ENCODE results near the gene SRI.

- TF ChIP-seq ATF3 (IDR thresholded peaks at IDR 0.05), result no peak
- TF ChIP-seq ZBTB33 (IDR thresholded peaks at IDR 0.05), result no peak
- TF ChIP-seq CTCF (IDR thresholded peaks at IDR 0.05; ENCODE audit: low read depth, low read length, missing input control), result no peak
- TF ChIP-seq MAX (IDR thresholded peaks at IDR 0.05), result no peak
- TF ChIP-seq REST (IDR thresholded peaks at IDR 0.05), result no peak
- TF ChIP-seq GABPA (IDR thresholded peaks at IDR 0.05 in 1 of 2, conservative IDR thresholded peaks at IDR 0.05 in 1 of 2), result no peak
- TF ChIP-seq SP1 (IDR thresholded peaks at IDR 0.05), result no peak
- TF ChIP-seq YY1 (IDR thresholded peaks at IDR 0.05), result no peak
Measured at GRCh38 chr7:88200261-88200660, 19.6 kb downstream of the SRI start.
